ENCODE results near the gene RPS19BP1.

The RPS19BP1 gene

DNA sequence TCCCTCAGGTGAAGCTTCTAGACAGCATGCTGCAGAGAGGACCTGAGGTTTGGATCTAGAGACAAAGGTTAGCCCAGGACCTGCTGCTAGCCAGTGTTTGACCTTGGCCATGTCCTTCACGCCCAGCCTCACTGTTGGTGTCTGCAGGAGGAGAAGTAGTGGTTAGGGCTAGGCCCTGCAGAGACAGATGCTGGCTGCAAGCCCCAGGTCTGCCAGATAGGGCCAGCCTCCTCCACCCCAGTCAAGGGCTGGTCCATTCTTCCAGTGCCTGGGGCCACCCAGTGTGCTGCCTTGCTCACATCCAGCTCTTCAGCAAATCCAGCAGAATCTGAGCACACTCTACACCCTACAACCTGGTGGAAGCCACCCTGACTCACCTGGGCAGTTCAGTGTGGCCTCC is 52.0 kb downstream of the RPS19BP1 start:
- peaks cover 3 to 4% of the 10 kb centered on the region in 2 donors for H3K36me3 ChIP-seq (ENCODE audit: control insufficient read depth in 2 of 2, insufficient read depth in 2 of 2, low read length in 2 of 2)
- no peak overlapping the region for H3K27ac ChIP-seq (ENCODE audit: low read depth in 2 of 2, low read length in 2 of 2)
- H3K27me3 ChIP-seq (ENCODE audit: control insufficient read depth in 2 of 2, insufficient read depth in 2 of 2, low read length in 2 of 2), result no peaks in the 10 kb centered on the region
- no peaks in the 10 kb centered on the region for H3K9me3 ChIP-seq (ENCODE audit: control insufficient read depth in 2 of 2, low read length in 2 of 2)
- H3K4me3 ChIP-seq (ENCODE audit: low read length in 2 of 2), result no peak overlapping the region
- H3K9ac ChIP-seq (ENCODE audit: low read depth in 1 of 2, low read length in 2 of 2), result no peak overlapping the region
- H3K4me1 ChIP-seq (ENCODE audit: control insufficient read depth in 2 of 2, insufficient read depth in 2 of 2, low read length in 2 of 2), result no peaks in the 10 kb centered on the region

DNA sequence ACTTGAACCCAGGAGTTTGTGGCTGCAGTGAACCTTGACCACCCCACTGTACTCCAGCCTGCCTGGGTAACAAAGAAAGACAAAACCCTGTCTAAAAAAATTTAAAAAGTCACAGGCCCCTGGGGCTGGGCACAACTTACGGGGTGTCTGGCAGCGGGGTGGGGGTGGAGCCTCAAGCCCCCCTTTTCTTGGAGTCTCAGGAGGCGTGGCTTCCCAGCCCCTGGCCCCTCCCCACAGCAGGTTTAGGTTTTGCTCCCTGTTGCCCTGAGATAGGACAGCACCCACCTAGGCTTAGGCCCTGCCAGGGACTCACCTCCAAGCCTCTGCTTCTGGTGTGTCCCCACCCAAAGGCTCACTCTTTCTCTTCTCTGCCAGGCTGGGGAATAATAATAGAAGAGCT is 53.3 kb downstream of the RPS19BP1 start:
- Histone ChIP-seq H3K9ac (ENCODE audit: low read depth in 1 of 2, low read length in 2 of 2) (no peak overlapping the region), H3K27me3 (ENCODE audit: control insufficient read depth in 2 of 2, insufficient read depth in 2 of 2, low read length in 2 of 2) (no peaks in the 10 kb centered on the region), H3K27ac (ENCODE audit: low read depth in 2 of 2, low read length in 2 of 2) (no peak overlapping the region), H3K4me3 (ENCODE audit: low read length in 2 of 2) (no peak overlapping the region), H3K36me3 (ENCODE audit: control insufficient read depth in 2 of 2, insufficient read depth in 2 of 2, low read length in 2 of 2) (peaks cover 3 to 4% of the 10 kb centered on the region in 2 donors), H3K9me3 (ENCODE audit: control insufficient read depth in 2 of 2, low read length in 2 of 2) (no peaks in the 10 kb centered on the region), H3K4me1 (ENCODE audit: control insufficient read depth in 2 of 2, insufficient read depth in 2 of 2, low read length in 2 of 2) (peaks cover 7 to 10% of the 10 kb centered on the region in 2 donors)

Measured in mucosa of rectum (tissue), 2 donors.